K562 (cell line): ENCODE results near the gene BLZF1. TPM values are rescaled to one million over a fixed set of nuclear protein-coding genes. Genes with fewer than 3 reads are reported as not detected.

Experiments
- ATAC-seq: fragments of 200-7000 bp; cut with Tn5 transposase; 3 replicates; pipeline ENCODE4 v1.9.1; 2020; ENCODE audit warnings: moderate library complexity
- BruUV-seq: library from RNA; stranded (reverse); fragments of 400-500 nt; replicated peaks from 2 replicates; lab custom pipeline; 2021; lab: Mats Ljungman, UMichigan
- CTCF ChIA-PET: fragments of 300-600 bp; formaldehyde crosslinking; extraction: SDS; loops from one replicate; lab custom pipeline; 2021; ENCODE audit warnings: low intra/inter-chr PET ratio; lab: Yijun Ruan, JAX
- POLR2A ChIA-PET: fragments of 300-600, 350-650 bp; sonication (Branson Sonifier 250); formaldehyde crosslinking; extraction: SDS; loops from one replicate; lab custom pipeline; 2021; ENCODE audit warnings: antibody characterized with exemption, inconsistent platforms; lab: Yijun Ruan, JAX
- DNase-seq, 4 experiments: peaks; one replicate each; pipeline versions ENCODE4 v3.0.0 to v3.0.0-alpha.2; 2011 to 2018; ENCODE audit warnings: low spot score in 3 of 4, mixed read lengths in 3 of 4; ENCODE audit errors: extremely low read depth in 1 of 4
- FAIRE-seq: peaks from 2 replicates; lab custom pipeline; 2011; peaks lifted over from hg19 to GRCh38; lab: Jason Lieb, UNC
- H2AFZ ChIP-seq: 2 replicates; pipeline ENCODE4 v1.6.0; 2011; ENCODE audit warnings: low read depth, low read length, control low read depth, inconsistent platforms
- H3K27ac ChIP-seq: fragments of 200-600 bp; 3 replicates; pipeline ENCODE4 v1.8.0; 2011; ENCODE audit warnings: low read depth, mild to moderate bottlenecking, control low read depth, inconsistent platforms, low read length, moderate library complexity, mixed read lengths; ENCODE audit errors: extremely low read depth
- H3K27me3 ChIP-seq, 2 experiments: fragments of 300-600 bp in 1 of 2; 2 replicates in 1 of 2; 3 replicates in 1 of 2; pipeline versions ENCODE4 v1.6.0 to v1.8.0; 2011; ENCODE audit warnings: inconsistent platforms in 2 of 2, low read length in 2 of 2, mild to moderate bottlenecking in 1 of 2, mixed read lengths in 1 of 2, moderate library complexity in 1 of 2; ENCODE audit not compliant: control insufficient read depth in 2 of 2, insufficient read depth in 2 of 2
- H3K36me3 ChIP-seq: fragments of 300-600 bp; 3 replicates; pipeline ENCODE4 v1.8.0; 2011; ENCODE audit warnings: mild to moderate bottlenecking, low read length, inconsistent platforms; ENCODE audit not compliant: control insufficient read depth, insufficient read depth
- H3K4me1 ChIP-seq, 2 experiments: fragments of 200-600 bp in 1 of 2; replicated peaks in 1 of 2; 2 replicates in 1 of 2; 3 replicates in 1 of 2; pipeline versions ENCODE4 v1.5.1 to v1.8.0; 2011; ENCODE audit warnings: inconsistent platforms in 2 of 2, low read length in 2 of 2, mild to moderate bottlenecking in 1 of 2, mixed read lengths in 1 of 2, moderate library complexity in 1 of 2; ENCODE audit not compliant: control insufficient read depth in 2 of 2, insufficient read depth in 2 of 2
- H3K4me2 ChIP-seq: 2 replicates; pipeline ENCODE4 v1.6.1; 2011; ENCODE audit warnings: low read length, control low read depth, inconsistent platforms, mixed read lengths; ENCODE audit not compliant: insufficient read depth
- H3K4me3 ChIP-seq: fragments of 200-600 bp; sonication (generic), shearing (Covaris generic); 2 replicates; pipeline ENCODE4 v1.5.1; 2016; ENCODE audit warnings: control low read depth, inconsistent platforms
- H3K79me2 ChIP-seq: fragments of 200-600 bp; 3 replicates; pipeline ENCODE4 v1.8.0; 2011; ENCODE audit warnings: low read length, inconsistent platforms; ENCODE audit not compliant: control insufficient read depth, insufficient read depth
- H3K9ac ChIP-seq, 2 experiments: 2 replicates each; pipeline versions ENCODE4 v1.6.0 to v1.6.1; 2011; ENCODE audit warnings: low read depth in 2 of 2, low read length in 2 of 2, control low read depth in 1 of 2, inconsistent platforms in 1 of 2, mild to moderate bottlenecking in 1 of 2, mixed read lengths in 1 of 2; ENCODE audit not compliant: insufficient read depth in 1 of 2
- H3K9me1 ChIP-seq: one replicate; pipeline ENCODE4 v1.6.0; 2011; ENCODE audit warnings: inconsistent platforms, mild to moderate bottlenecking, low read length, moderate library complexity; ENCODE audit not compliant: control insufficient read depth, insufficient read depth
- H3K9me3 ChIP-seq: replicated peaks from 2 replicates; pipeline ENCODE4 v1.5.1; 2011; ENCODE audit warnings: low read depth, low read length, inconsistent platforms; ENCODE audit not compliant: control insufficient read depth, insufficient read depth
- H4K20me1 ChIP-seq: replicated peaks from 2 replicates; pipeline ENCODE4 v1.6.1; 2011; ENCODE audit warnings: low read length, inconsistent platforms, mixed read lengths; ENCODE audit not compliant: control insufficient read depth, insufficient read depth
- BRCA1 ChIP-seq, 2 experiments: fragments of 450-650 bp in 1 of 2; sonication (generic) in 1 of 2; formaldehyde crosslinking in 1 of 2; IDR thresholded peaks; 2 replicates each; pipeline versions ENCODE4 v1.5.0 to v1.6.1; 2017 to 2020; ENCODE audit warnings: mild to moderate bottlenecking in 1 of 2, missing genetic modification reagents in 1 of 2
- CBX5 ChIP-seq: IDR thresholded peaks from 2 replicates; pipeline ENCODE4 v1.6.1; 2014; ENCODE audit warnings: low read depth, borderline replicate concordance
- ESRRB ChIP-seq: fragments of 250-450 bp; sonication (Bioruptor Pico); IDR thresholded peaks from 2 replicates; pipeline ENCODE4 v1.5.0; 2020; ENCODE audit warnings: mild to moderate bottlenecking, moderate library complexity, borderline replicate concordance
- HCFC1 ChIP-seq: IDR thresholded peaks from 2 replicates; pipeline ENCODE4 v1.6.1; 2012; ENCODE audit warnings: low read depth, low read length, improper control_type of control experiment
- HNRNPH1 ChIP-seq: fragments of 200-400 bp; formaldehyde crosslinking; optimal IDR thresholded peaks from 2 replicates; pipeline ENCODE3; 2017; ENCODE audit warnings: low read depth, mild to moderate bottlenecking, low read length, moderate library complexity
- KDM1A ChIP-seq, 2 experiments: fragments of 450-650 bp; IDR thresholded peaks; 2 replicates each; pipeline ENCODE4 v1.6.1; 2016; ENCODE audit warnings: mild to moderate bottlenecking in 2 of 2
- KLF1 ChIP-seq: fragments of 450-650 bp; IDR thresholded peaks from 2 replicates; pipeline ENCODE4 v1.6.1; 2016; ENCODE audit warnings: missing genetic modification characterization, missing compliant biosample characterization
- MYC ChIP-seq, 2 experiments: fragments of 250-450 bp in 1 of 2; sonication (Bioruptor Pico) in 1 of 2; IDR thresholded peaks; 2 replicates each; pipeline versions ENCODE4 v1.5.1 to v1.6.1; 2012 to 2021; ENCODE audit warnings: low read depth in 2 of 2, borderline replicate concordance in 1 of 2, improper control_type of control experiment in 1 of 2, low read length in 1 of 2, mild to moderate bottlenecking in 1 of 2, moderate library complexity in 1 of 2
- RFX5 ChIP-seq: IDR thresholded peaks from 2 replicates; pipeline ENCODE4 v1.6.1; 2011; ENCODE audit warnings: low read depth, mild to moderate bottlenecking, improper control_type of control experiment, low read length
- STAG1 ChIP-seq: sonication (generic); formaldehyde crosslinking; IDR thresholded peaks from 2 replicates; pipeline ENCODE4 v1.5.0; 2020; ENCODE audit warnings: missing genetic modification reagents, borderline replicate concordance
- TCF7 ChIP-seq: sonication (generic); IDR thresholded peaks from 2 replicates; pipeline ENCODE4 v1.6.1; 2016; ENCODE audit warnings: antibody characterized with exemption, borderline replicate concordance
- TCF7L2 ChIP-seq: fragments of 150-350 bp; IDR thresholded peaks from 2 replicates; pipeline ENCODE4 v1.6.1; 2016; ENCODE audit warnings: low read depth, mild to moderate bottlenecking, low read length, moderate library complexity
- ZNF41 ChIP-seq: fragments of 250-450 bp; sonication (Bioruptor Pico); conservative IDR thresholded peaks from 2 replicates; pipeline ENCODE4 v1.4.0; 2020; ENCODE audit warnings: mild to moderate bottlenecking
- ZNF507 ChIP-seq: conservative IDR thresholded peaks from 2 replicates; pipeline ENCODE4 v1.6.1; 2017; ENCODE audit warnings: missing genetic modification characterization, missing compliant biosample characterization
- ZNF77 ChIP-seq: fragments of 250-450 bp; sonication (Bioruptor Pico); IDR thresholded peaks from 2 replicates; pipeline ENCODE4 v1.5.0; 2020
- WGBS: fragments of 100-300 bp; shearing (Covaris generic); methylation state at CpG from one replicate; pipeline ENCODE4 v1.1.6; 2016; ENCODE audit warnings: low coverage, mixed read lengths; ENCODE audit not compliant: insufficient coverage; ENCODE audit errors: missing lambda C conversion rate; 5-methylcytosine and 5-hydroxymethylcytosine counted together
- in situ Hi-C: fragments of 300-500 bp; cut with MboI; formaldehyde crosslinking; loops from 4 replicates; pipeline ENCODE4 v1.15.0; 2018; ENCODE audit warnings: inconsistent platforms, mixed read lengths
- intact Hi-C: fragments of 100-400 bp; cut with micrococcal nuclease; formaldehyde crosslinking; loops from 2 replicates; pipeline ENCODE4 v1.14.2; 2022
- polyA plus RNA-seq, 8 experiments: library from polyadenylated mRNA; depleted of rRNA in 4 of 8; stranded (reverse) in 5 of 8; unstranded in 3 of 8; fragments of >200 nt; fragmentation: Nextera tagmentation in 2 of 8; fragmentation: Illumina TruSeq in 1 of 8; extraction: Ambion mirVana in 2 of 8; extraction: Trizol in 1 of 8; gene quantifications; 2 replicates each; pipeline versions ENCODE4 v1.2.1 to v1.2.3, GENCODE V29; 2011 to 2014; ENCODE audit warnings: inconsistent platforms in 1 of 8, missing spikeins in 1 of 8
- total RNA-seq, 7 experiments: library from RNA; depleted of rRNA in 6 of 7; stranded (reverse); fragments of >200 nt in 6 of 7; fragmentation: Illumina TruSeq in 2 of 7; extraction: Trizol in 2 of 7; gene quantifications; 2 replicates each; pipeline versions ENCODE4 v1.2.1 to v1.2.3, GENCODE V29; 2011 to 2021; ENCODE audit warnings: low replicate concordance in 1 of 7
- TF ChIP-seq, protein P1 (sequence below): sonication (generic); formaldehyde crosslinking; IDR thresholded peaks from 2 replicates; pipeline ENCODE4 v1.8.0; 2022; ENCODE audit warnings: mild to moderate bottlenecking, low read depth, missing genetic modification reagents
- TF ChIP-seq, protein P2 (sequence below): fragments of 450-650 bp; IDR thresholded peaks from 2 replicates; pipeline ENCODE4 v1.7.0; 2016; ENCODE audit warnings: borderline replicate concordance
- TF ChIP-seq, protein P3 (sequence below): sonication (generic); formaldehyde crosslinking; IDR thresholded peaks from 2 replicates; pipeline ENCODE4 v1.8.0; 2022; ENCODE audit warnings: missing genetic modification reagents, mild to moderate bottlenecking, borderline replicate concordance

The BLZF1 gene
- total and polyA plus RNA-seq, 9 of the 15 experiments (the other 6 are each of a cell fraction or from before 2014, with no cell fraction given) = 20.5 to 32.8 (median 25.3) TPM

DNA sequence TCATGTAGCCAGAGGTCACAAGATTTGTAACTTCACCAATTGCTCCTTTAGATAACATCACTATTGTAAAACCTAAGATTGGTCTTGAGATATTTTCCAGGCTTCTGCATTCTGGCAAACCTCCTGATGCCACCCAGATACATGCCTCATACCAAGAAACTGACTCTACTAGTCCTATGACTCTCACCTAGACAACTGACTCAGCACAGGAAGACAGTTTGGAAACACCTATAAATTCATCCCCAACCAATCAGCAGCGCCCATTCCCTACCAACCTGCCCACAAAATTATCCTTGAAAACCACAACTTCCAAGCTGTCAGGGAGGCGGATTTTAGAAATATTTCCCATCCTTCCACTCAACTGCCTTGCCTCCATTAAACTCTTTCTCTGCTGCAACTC lies 3.0 kb upstream of the BLZF1 start:
- DNase-seq (no peak), FAIRE-seq (no peak), ATAC-seq (no peak)
- Histone ChIP-seq H3K4me1 (peaks cover 0 to 2% of the 10 kb centered on the region in 2 experiments; a peak in 1 of 5 replicates), H3K9ac (no peak overlapping the region), H3K4me3 (no peak overlapping the region), H4K20me1 (no peaks in the 10 kb centered on the region), H2AFZ (no peak overlapping the region), H3K4me2 (no peak overlapping the region), H3K27ac (no peak overlapping the region), H3K9me1 (no peaks in the 10 kb centered on the region), H3K9me3 (no peaks in the 10 kb centered on the region), H3K36me3 (peaks cover 5% of the 10 kb centered on the region), H3K79me2 (peaks cover 18% of the 10 kb centered on the region), H3K27me3 (no peaks in the 10 kb centered on the region)
- intact Hi-C loops = loop anchor here (5.0 kb wide), 1 partner anchor 182 kb away; no protein-coding TSS in a partner anchor
- TF ChIP-seq ZNF41 (CRISPR knock-in tag) (no peak), TCF7 (no peak), HNRNPH1 (no peak), BRCA1 (IDR thresholded peaks at IDR 0.05) (no peak), BRCA1 (CRISPR knock-in tag; IDR thresholded peaks at IDR 0.05) (no peak), KDM1A (IDR thresholded peaks at IDR 0.05) (no peak), RFX5 (no peak), TCF7L2 (no peak), STAG1 (CRISPR knock-in tag) (no peak), KLF1 (tag) (no peak), ZNF77 (CRISPR knock-in tag) (no peak), ZNF507 (tag) (no peak), HCFC1 (no peak), CBX5 (no peak), MYC (IDR thresholded peaks at IDR 0.05; ENCODE audit: low read depth, low read length) (no peak), MYC (CRISPR knock-in tag; IDR thresholded peaks at IDR 0.05; ENCODE audit: borderline replicate concordance, low read depth) (no peak), ESRRB (CRISPR knock-in tag) (no peak)
- TF ChIP-seq, protein P1, sequence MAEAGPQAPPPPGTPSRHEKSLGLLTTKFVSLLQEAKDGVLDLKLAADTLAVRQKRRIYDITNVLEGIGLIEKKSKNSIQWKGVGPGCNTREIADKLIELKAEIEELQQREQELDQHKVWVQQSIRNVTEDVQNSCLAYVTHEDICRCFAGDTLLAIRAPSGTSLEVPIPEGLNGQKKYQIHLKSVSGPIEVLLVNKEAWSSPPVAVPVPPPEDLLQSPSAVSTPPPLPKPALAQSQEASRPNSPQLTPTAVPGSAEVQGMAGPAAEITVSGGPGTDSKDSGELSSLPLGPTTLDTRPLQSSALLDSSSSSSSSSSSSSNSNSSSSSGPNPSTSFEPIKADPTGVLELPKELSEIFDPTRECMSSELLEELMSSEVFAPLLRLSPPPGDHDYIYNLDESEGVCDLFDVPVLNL (CRISPR knock-in tag) = no peak
- TF ChIP-seq, protein P2, sequence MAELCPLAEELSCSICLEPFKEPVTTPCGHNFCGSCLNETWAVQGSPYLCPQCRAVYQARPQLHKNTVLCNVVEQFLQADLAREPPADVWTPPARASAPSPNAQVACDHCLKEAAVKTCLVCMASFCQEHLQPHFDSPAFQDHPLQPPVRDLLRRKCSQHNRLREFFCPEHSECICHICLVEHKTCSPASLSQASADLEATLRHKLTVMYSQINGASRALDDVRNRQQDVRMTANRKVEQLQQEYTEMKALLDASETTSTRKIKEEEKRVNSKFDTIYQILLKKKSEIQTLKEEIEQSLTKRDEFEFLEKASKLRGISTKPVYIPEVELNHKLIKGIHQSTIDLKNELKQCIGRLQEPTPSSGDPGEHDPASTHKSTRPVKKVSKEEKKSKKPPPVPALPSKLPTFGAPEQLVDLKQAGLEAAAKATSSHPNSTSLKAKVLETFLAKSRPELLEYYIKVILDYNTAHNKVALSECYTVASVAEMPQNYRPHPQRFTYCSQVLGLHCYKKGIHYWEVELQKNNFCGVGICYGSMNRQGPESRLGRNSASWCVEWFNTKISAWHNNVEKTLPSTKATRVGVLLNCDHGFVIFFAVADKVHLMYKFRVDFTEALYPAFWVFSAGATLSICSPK = no peak
- TF ChIP-seq, protein P3, sequence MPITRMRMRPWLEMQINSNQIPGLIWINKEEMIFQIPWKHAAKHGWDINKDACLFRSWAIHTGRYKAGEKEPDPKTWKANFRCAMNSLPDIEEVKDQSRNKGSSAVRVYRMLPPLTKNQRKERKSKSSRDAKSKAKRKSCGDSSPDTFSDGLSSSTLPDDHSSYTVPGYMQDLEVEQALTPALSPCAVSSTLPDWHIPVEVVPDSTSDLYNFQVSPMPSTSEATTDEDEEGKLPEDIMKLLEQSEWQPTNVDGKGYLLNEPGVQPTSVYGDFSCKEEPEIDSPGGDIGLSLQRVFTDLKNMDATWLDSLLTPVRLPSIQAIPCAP = no peak
- no TSS peak for BruUV-seq
- WGBS = 55% methylated on average over 2 of the region's 2 CpGs
- ChIA-PET POLR2A (no interaction called here), CTCF (no interaction called here)
- in situ Hi-C loops = loop anchor here (25.0 kb wide), 1 partner anchor 753 kb away; no protein-coding TSS in a partner anchor
